GM12878 (cell line): Measurements from ENCODE around the gene RFT1. TPM values are rescaled to one million over a fixed set of nuclear protein-coding genes. Genes with fewer than 3 reads are reported as not detected.
A peak's percentile ranks its signal among the peaks of the same experiment; 100 is the strongest.

Source experiments
- BACH1 ChIP-seq: fragments of 450-650 bp; IDR thresholded peaks from 2 replicates; pipeline ENCODE4 v1.6.1; 2017; ENCODE audit warnings: mild to moderate bottlenecking, borderline replicate concordance
- GATAD2B ChIP-seq: fragments of 450-650 bp; conservative IDR thresholded peaks from 2 replicates; pipeline ENCODE4 v1.6.1; 2017; ENCODE audit warnings: low read depth, mild to moderate bottlenecking, moderate library complexity
- HCFC1 ChIP-seq: fragments of 150-350 bp; IDR thresholded peaks from 2 replicates; pipeline ENCODE4 v1.6.1; 2014; ENCODE audit warnings: low read length
- IKZF1 ChIP-seq: fragments of 450-650 bp; conservative IDR thresholded peaks from 2 replicates; pipeline ENCODE4 v1.6.1; 2017; ENCODE audit warnings: antibody characterized with exemption, mild to moderate bottlenecking
- RELB ChIP-seq: fragments of 450-650 bp; IDR thresholded peaks from 2 replicates; pipeline ENCODE4 v1.6.1; 2017; ENCODE audit warnings: low read depth, mild to moderate bottlenecking, moderate library complexity
- RUNX3 ChIP-seq: IDR thresholded peaks from 2 replicates; pipeline ENCODE4 v1.6.1; 2012; ENCODE audit warnings: low read length, inconsistent platforms
- USF1 ChIP-seq: IDR thresholded peaks from 2 replicates; pipeline ENCODE4 v1.6.1; 2011; ENCODE audit warnings: borderline replicate concordance, low read depth, mild to moderate bottlenecking, moderate library complexity, mixed read lengths, low read length; ENCODE audit not compliant: insufficient read depth; ENCODE audit errors: extremely low read length
- ZNF384 ChIP-seq: IDR thresholded peaks from 2 replicates; pipeline ENCODE4 v1.6.1; 2012; ENCODE audit warnings: low read depth, mild to moderate bottlenecking, low read length, improper control_type of control experiment, borderline replicate concordance
- polyA plus RNA-seq, 11 experiments: library from polyadenylated mRNA; depleted of rRNA in 4 of 11; unstranded in 6 of 11; stranded (reverse) in 5 of 11; fragments of >200 nt; fragmentation: Nextera tagmentation in 4 of 11; fragmentation: Illumina TruSeq in 1 of 11; extraction: Ambion mirVana in 4 of 11; extraction: Trizol in 1 of 11; gene quantifications; 1 replicate in 1 of 11; 2 replicates in 10 of 11; pipeline versions ENCODE4 v1.2.1 to v1.2.3, GENCODE V29; 2011 to 2016; ENCODE audit warnings: inconsistent platforms in 2 of 11, missing spikeins in 2 of 11, low read depth in 1 of 11
- total RNA-seq, 4 experiments: library from RNA; depleted of rRNA in 3 of 4; stranded (reverse); fragments of >200 nt in 3 of 4; fragmentation: Illumina TruSeq in 1 of 4; extraction: Trizol in 1 of 4; gene quantifications; 2 replicates each; pipeline versions ENCODE4 v1.2.1 to v1.2.3, GENCODE V29; 2013 to 2021
- TF ChIP-seq, protein P1 (sequence below): fragments of 450-650 bp; IDR thresholded peaks from 2 replicates; pipeline ENCODE4 v1.6.1; 2017; ENCODE audit warnings: mild to moderate bottlenecking, moderate library complexity
- TF ChIP-seq, protein P2 (sequence below): fragments of 450-650 bp; formaldehyde crosslinking; IDR thresholded peaks from 2 replicates; pipeline ENCODE4 v1.5.0; 2022; ENCODE audit warnings: mild to moderate bottlenecking, missing genetic modification characterization

RFT1 gene
- total and polyA plus RNA-seq, 10 of the 15 experiments (the other 5 are each of a cell fraction or from before 2014, with no cell fraction given), result 16.6 to 75.1 (median 34.5) TPM

DNA sequence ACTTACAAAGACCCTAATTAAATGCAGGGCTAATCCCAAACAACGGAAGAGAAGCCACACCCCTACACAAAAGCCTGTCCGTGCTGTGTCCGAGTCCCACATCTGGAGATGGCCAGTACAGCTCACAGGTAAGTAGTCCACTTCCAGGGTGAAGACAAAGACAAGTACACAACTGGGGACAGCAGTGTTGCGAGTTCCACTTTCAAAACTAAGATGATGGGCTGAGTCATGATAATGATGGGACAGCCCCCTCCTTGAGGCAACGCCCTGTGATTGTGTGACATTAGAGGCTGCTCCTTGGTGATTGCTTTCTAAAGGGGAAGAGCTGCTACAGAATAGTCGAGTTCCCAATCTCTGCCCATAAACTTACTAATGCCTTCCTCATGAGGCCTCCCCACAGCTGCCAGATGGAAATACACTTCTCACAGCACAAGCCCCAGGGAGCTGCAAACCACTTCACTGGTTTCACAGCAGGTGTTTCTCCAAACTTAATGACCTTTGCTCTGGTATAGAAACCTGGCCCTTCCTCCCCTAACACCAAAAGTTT lies 27.6 kb downstream of the RFT1 start (continued):
- TF ChIP-seq, protein P1, sequence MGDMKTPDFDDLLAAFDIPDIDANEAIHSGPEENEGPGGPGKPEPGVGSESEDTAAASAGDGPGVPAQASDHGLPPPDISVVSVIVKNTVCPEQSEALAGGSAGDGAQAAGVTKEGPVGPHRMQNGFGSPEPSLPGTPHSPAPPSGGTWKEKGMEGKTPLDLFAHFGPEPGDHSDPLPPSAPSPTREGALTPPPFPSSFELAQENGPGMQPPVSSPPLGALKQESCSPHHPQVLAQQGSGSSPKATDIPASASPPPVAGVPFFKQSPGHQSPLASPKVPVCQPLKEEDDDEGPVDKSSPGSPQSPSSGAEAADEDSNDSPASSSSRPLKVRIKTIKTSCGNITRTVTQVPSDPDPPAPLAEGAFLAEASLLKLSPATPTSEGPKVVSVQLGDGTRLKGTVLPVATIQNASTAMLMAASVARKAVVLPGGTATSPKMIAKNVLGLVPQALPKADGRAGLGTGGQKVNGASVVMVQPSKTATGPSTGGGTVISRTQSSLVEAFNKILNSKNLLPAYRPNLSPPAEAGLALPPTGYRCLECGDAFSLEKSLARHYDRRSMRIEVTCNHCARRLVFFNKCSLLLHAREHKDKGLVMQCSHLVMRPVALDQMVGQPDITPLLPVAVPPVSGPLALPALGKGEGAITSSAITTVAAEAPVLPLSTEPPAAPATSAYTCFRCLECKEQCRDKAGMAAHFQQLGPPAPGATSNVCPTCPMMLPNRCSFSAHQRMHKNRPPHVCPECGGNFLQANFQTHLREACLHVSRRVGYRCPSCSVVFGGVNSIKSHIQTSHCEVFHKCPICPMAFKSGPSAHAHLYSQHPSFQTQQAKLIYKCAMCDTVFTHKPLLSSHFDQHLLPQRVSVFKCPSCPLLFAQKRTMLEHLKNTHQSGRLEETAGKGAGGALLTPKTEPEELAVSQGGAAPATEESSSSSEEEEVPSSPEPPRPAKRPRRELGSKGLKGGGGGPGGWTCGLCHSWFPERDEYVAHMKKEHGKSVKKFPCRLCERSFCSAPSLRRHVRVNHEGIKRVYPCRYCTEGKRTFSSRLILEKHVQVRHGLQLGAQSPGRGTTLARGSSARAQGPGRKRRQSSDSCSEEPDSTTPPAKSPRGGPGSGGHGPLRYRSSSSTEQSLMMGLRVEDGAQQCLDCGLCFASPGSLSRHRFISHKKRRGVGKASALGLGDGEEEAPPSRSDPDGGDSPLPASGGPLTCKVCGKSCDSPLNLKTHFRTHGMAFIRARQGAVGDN, result peak; percentile 58; the same call in 1 of the 2 replicates
- TF ChIP-seq HCFC1 (no peak), ZNF384 (no peak), BACH1 (peak; percentile 37; the same call in 1 of the 2 replicates), IKZF1 (peak; percentile 78), RUNX3 (0 out of 2 replicates have a peak, but pooled peaks have one; percentile 8), GATAD2B (0 out of 2 replicates have a peak, but pooled peaks have one; percentile 33), RELB (peak; percentile 57; the same call in 1 of the 2 replicates), USF1 (no peak)
- TF ChIP-seq, protein P2, sequence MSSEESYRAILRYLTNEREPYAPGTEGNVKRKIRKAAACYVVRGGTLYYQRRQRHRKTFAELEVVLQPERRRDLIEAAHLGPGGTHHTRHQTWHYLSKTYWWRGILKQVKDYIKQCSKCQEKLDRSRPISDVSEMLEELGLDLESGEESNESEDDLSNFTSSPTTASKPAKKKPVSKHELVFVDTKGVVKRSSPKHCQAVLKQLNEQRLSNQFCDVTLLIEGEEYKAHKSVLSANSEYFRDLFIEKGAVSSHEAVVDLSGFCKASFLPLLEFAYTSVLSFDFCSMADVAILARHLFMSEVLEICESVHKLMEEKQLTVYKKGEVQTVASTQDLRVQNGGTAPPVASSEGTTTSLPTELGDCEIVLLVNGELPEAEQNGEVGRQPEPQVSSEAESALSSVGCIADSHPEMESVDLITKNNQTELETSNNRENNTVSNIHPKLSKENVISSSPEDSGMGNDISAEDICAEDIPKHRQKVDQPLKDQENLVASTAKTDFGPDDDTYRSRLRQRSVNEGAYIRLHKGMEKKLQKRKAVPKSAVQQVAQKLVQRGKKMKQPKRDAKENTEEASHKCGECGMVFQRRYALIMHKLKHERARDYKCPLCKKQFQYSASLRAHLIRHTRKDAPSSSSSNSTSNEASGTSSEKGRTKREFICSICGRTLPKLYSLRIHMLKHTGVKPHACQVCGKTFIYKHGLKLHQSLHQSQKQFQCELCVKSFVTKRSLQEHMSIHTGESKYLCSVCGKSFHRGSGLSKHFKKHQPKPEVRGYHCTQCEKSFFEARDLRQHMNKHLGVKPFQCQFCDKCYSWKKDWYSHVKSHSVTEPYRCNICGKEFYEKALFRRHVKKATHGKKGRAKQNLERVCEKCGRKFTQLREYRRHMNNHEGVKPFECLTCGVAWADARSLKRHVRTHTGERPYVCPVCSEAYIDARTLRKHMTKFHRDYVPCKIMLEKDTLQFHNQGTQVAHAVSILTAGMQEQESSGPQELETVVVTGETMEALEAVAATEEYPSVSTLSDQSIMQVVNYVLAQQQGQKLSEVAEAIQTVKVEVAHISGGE, result no peak
